ENCODE results near the gene SERPINB2.
"Not testable (repeated sequence)": the region's sequence is repeated elsewhere in the genome, so short reads cannot be mapped to it uniquely, and the experiment has no call there.

Gene SERPINB2

DNA sequence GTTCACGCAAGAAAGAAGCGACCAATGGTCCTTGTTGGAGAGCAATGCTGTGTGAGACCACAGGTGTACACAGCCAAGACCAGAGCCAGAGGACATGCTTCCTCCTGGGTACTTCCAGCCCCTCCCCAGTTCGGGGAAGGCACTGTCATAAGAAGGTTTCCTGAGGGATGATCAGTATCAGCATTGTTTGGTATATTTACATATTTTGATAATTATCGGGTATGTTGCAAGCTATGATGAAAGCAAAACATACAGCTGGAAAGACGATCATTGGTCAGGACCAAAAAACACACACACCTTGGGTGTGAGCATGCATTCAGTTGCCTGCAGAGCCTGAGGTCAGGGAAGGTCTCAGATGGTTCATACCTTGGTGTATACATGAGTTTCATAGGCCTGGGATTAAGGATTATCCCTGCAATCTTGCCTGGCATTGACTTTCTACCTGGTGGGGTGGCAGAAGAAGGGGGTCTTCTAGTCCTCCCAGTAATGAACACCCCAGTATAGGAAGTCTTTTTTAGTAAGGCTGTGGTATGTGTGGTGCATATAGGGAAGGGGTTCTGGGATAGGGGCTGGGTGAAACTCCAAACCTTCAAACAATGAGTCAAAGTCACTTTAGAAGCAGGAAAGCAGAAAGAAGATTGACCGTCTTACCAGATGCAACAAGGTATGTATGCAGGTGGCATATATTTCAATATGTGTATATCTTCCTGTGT lies 2.9 kb downstream of the SERPINB2 start:
- no peak for DNase-seq

DNA sequence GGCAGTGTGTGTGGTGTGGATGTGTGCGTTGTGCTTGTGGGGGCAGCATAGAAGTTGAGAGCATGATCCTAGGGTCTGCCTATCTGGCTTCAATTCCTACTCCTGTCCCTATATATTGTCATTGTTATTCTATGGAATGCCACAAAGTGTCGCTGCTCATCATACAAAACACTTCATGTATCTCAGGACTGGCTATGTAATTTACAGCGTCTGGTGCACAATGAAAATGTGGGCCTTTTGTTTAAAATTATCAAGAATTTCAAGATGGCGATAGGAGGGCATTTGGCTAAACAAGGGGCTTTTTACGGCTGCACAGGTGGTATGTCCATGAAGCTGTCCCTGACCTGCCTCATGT lies 3.4 kb downstream of the SERPINB2 start:
- peak; percentile 24 to 47 for DNase-seq

DNA sequence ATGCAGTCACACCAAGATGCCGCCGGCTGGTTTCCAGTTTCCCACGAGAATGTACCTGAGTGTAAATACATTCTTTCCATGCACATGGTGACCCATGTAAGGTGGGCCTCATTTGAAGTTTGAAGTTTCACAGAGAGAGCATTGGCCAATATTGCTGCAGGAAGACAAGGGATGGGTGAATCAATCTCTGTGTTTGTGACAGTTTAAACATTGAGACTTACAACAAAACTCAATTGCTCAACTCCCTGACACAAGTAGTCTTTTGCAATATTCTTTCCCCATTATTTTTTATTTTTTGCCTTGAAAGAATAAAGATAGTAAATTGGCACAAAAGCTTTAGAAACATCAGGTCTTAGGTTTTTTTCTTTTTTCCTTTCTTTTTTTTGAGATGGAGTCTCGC lies 5.1 kb downstream of the SERPINB2 start:
- no peak for DNase-seq

DNA sequence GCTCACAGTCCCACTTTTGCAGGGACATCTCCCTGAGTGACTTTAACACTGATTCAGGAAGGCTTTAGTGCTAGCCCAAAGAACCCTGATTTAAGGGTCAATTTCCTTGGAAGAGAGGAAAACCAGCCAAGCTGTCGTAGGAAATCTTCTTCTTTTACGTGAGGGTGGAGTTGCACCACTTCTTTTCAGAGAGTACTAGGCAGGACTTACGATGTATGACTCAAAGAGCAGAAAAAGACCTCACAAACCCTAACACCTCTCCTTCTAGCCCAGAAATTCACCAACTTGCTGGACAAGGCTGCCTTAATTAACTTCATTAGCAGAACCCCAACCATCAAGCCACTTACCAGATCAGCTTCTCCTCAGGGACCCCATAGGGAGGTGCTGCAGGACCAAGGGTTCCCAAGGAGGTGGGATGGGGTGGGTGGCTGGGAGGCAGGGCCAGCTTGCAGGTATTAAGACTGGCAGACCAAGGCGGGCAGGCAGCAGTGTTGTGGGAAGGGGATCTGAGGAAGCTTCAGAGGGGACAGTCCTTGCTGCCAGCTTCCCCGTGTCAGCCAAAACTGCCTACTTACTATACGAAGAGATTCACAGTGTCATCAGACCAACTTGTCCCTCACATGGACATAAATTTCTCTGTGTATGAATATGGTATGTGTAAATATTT lies 6.7 kb downstream of the SERPINB2 start:
- DNase-seq: no peak

DNA sequence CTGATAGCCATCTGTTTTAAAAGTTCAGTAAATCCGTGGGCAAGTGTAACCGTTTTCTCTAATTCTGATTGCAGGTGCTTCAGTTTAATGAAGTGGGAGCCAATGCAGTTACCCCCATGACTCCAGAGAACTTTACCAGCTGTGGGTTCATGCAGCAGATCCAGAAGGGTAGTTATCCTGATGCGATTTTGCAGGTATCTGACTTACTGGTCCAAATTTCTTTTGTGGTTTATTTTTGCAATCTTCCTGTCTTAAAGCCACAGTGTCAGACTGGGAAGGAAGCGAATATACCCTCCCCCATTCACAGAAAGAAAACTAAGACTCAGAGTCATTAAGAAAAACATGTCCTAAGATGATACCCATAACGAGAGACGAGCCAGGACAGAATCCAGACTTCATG lies 7.7 kb downstream of the SERPINB2 start:
- no peak for DNase-seq

DNA sequence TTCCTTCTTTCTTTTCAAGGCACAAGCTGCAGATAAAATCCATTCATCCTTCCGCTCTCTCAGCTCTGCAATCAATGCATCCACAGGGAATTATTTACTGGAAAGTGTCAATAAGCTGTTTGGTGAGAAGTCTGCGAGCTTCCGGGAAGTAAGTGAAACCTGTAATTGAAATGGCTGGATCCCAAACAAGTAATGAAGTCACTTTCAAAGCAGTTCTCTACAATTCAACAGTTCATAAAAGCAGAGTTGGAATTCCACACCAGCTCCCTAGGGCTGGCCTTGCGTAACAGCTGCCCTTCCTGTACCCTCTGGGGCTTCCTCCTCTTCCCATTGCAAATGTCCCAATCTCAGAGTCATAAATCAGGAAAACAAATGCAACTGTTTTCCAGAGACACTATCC lies 9.6 kb downstream of the SERPINB2 start:
- DNase-seq: no peak

DNA sequence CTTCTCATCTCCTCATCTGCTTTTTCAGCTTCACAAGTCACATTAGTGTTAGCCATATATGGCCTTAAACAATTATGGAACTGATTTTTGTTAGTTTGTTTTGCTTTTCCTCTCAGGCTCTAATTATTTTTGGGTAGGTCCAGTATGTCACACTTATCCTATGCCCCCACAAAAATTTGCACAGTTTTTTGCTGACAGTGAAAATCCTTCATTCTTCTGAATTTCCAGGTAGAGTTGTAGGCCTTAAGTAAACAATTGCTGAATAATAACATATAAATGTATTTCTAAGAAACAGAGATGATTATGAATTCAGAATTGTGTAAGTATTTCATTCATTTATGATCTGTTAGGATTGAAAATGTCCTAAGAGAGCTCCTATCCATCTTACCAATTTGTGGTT lies 11.7 kb downstream of the SERPINB2 start:
- no peak for DNase-seq

DNA sequence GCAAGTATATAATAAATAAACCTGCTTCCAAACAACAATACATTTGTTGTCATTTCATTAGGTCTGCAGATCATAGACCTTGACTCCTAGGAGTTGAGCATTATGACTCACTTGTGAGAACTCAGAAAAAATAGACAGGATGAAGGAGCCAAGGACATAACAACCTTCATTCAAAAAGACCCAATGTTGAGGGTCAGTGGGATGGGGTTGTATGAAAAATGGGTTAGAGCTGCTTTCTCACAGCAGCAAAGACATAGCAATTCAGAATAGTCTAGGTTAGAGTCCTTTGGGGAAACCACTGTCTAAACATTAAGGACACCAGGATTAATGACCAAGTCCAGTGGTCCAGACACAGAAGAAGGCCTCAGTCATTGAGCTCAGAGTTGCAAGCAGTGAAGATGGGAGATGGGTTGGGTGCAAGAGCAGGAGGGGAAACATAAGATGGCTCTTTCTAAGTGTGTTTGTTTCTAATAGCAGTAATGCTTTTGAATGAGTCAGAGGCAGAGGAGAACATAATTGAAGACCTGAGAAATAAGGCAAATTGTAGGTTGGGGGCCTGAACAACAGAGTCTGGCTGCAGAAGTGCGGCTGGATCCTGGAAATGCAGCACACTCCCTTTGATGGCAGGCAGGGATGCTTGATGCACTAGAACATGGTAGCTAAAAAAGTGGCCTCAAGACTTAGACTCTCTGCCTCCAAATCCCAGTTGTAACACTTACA lies 16.5 kb downstream of the SERPINB2 start:
- no peak for DNase-seq

DNA sequence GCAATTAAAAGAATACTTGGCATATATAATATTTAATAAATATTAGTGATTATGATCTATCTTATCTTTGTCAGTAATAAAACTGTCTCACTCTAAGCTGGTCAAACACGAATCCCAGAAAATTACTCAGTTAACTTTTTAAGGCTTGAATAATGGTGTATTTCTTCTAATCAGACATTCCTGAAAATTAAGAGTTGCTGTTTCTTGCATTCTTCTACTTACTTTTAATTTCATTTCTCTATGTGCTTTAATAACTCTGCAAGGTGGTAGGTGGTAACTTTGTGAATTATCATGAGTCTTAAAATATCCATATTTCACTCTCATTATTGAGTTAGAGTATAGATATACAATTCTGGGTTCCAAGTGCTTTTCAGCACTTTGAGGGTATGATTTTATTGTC lies 17.2 kb downstream of the SERPINB2 start:
- DNase-seq: no peak

DNA sequence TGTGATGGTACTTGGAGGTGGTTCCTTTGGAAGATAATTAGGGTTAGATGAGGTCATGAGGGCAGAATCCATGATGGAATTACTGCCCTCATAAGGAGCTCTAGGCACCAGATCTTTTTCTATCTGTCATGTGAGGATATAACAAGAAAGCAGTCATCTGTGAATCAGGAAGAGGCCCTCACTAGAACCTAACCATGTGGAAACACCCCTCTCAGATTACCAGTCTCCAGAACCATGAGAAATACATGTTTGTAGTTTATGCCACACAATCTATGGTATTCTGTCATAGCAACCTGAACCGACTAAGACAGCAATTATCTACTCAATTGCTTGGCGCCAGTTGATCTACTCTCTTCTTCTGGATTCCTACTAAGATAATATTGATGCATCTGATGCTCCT lies 17.9 kb downstream of the SERPINB2 start:
- DNase-seq: no peak

DNA sequence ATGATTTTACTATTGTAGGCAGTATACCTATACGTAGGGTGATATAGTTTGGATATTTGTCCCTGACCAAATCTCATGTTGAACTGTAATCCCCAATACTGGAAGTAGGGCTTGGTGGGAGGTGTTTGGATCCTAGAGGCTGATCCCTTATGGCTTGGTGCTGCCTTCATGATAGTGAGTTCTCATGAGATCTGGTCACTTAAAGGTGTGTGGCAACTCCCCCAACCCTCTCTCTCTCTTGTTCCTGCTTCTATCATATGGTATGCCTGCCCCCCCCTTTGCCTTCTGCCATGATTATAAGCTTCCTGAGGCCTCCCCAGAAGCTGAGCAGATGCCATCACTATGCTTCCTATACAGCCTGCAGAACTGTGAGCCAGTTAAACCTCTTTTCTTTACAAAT lies 18.6 kb downstream of the SERPINB2 start:
- DNase-seq: no peak

DNA sequence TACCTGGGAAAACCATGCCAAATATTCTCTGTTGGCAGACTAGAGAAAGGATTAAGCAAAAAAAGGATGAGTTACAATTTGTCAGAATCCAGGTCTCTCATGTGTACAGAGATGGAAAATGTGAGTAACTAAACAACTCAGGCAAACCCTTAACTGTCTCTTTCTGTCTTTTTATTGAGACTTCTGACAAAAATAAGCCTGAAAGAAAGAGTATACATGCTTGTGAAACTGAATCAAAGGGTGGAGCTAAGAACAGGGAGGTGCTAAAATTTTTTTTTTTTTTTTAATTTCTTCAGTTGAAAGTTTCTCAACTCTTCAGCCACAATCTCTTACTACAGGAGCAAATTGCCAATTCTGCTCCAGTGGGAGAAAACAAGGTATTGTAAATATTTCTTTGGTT lies 20.2 kb downstream of the SERPINB2 start, which contains the start of gene SERPINB10:
TSS of gene SERPINB10 (plus strand) at position 295 of the 400 bp plus-strand sequence. CDS start 7,553 bp downstream, outside the sequence.
- DNase-seq: no peak

DNA sequence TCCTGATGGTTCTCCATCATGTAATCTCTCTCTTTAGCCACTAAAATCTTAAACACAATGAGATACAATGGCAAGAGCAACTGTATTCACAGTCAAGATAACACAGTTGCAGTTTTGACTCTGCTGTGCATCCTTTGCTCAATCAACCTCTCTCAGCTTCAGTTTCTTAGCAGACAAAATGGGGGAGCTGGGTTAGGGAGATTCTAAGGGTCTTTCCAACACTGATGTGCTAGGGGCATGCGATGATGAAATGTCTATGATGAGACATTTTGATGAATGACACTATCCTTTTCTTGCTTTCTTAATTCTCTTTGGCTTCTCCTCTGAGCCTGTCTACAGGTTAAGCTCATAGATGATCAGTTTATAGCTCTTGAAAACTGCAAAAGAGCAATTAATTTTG lies 21.4 kb downstream of the SERPINB2 start:
- no peak for DNase-seq

DNA sequence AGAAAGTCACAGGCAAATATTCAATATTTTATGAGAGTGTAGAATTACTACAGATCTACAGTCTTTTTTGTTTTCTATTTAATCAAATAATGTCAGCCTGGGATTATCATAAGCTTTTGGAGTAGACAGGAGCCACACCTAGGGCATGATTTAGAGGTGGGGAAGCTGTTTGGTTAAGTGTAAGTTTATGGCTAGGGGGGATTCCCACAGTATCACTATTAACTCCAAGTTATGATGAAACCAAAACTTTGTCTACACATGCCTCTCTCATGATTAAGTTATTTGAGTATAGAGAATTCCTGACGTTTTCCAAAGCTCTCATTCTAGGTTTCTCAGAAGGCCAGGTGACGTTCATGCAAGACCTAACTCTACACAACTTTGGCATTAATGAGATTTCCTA lies 22.4 kb downstream of the SERPINB2 start:
- DNase-seq: no peak

DNA sequence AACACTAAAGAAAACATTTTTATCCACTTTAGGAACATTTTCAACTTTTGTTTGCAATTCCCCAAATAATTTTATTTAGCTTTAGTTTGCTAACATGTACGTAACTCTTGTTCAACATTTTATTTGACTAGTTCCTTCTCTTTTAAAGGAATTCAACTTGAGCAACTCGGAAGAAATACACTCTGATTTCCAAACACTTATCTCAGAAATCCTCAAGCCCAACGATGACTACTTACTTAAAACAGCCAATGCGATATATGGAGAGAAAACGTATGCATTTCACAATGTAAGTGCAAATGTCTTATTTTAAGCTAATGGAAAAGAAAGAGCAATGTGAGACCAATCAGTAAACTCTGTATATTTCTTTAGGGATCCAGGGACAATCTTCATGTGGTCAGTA lies 30.3 kb downstream of the SERPINB2 start:
- no peak for DNase-seq

DNA sequence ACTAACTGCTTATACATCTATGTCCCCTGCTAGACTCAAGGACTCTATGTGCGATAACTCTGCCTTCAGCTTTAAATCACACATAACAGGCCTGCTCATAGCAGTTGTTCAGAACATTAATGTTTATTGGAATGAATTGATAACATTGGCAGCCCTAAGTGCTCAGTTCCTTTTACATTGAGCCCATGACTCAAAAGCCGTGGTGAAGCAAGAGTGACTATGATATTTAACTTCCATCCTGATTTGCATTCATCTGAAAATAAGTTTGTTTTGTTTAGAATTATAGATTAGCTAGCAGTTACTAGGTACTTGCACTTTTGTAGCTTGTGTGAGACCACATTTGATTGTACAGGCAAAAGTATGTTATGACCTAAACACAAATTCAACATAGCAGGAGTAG lies 34.5 kb downstream of the SERPINB2 start:
- DNase-seq: no peak

DNA sequence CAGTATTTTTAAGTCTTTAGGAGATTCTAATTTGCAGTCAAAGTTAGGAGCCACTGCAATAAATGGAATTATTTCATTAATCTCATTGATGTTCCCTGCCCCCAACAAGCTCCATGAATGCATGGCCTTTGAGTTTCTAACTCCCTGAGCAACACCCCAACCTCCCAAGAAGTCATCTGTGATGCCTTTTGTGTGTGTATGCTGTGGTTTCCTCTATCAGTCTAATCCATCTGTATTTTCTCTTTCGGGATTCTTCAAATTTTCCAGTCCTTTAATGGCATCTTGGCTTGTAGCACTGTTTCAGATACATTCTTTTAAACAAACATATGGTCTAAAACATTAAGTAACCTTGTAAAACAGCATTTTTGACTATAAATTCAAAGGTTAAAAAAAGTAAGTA lies 37.0 kb downstream of the SERPINB2 start:
- DNase-seq: no peak

DNA sequence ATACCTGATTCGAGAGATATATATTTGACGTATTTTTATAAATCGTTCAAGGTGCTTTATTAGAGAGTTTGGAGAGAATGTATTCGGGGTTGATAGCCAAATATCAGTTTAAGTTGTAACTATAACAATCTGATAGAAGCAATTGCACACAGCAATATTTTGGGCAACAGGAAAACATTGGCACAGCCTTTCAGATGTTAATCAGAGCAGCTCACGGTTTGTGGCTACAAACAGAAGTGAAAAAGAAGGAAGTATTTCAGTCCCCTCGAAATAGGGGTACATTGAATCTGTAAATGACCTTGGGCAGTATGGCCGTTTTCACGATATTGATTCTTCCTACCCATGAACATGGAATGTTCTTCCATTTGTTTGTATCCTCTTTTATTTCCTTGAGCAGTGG lies 40.8 kb downstream of the SERPINB2 start:
- no peak for DNase-seq

DNA sequence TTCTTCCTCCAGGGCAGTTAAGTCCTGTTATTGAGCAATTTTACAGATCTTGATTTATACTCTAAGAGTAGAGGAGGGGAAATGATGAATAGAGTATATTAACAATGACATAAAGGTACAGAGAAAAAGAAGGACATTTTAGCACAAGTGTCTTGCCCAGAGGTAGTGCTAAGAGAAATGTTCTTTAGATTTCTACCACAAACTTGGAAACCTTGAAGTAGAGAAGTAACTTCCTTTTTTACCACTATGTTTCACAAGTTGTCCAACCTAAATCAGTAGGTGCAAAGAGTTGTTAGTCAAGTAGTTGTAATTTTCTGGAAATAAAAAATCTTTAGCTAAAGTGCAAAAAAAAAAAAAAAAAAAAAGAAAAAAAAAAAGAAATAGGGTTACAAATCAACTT lies 41.9 kb downstream of the SERPINB2 start:
- DNase-seq: not testable (repeated sequence)

DNA sequence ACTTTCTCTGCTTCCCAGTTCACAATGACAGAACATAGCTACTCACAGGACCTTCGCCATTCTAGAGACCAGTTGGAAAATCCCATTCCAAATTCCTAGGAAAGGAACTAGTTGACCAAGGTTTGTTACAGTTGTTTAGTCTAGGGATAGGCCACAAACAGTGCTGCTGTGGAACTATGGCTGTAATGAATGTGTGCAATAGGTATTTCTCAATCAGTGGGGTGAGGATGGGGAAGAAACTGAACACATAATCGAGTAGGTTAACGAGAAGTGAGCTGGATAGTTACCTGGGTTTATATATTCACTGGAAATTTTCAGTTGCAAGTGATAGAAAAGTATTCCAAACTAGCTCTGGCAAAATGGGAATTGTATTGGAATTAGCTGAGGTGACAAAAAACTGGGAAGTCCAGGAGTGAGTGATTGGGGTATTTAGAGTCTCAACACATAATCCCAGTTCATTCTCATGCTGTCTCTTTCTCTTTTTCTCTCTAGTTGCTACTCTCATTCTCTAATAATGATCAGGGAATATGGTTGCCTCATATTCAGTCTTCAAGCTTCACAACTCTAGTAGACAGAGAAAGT lies 43.4 kb downstream of the SERPINB2 start:
- DNase-seq: no peak

DNA sequence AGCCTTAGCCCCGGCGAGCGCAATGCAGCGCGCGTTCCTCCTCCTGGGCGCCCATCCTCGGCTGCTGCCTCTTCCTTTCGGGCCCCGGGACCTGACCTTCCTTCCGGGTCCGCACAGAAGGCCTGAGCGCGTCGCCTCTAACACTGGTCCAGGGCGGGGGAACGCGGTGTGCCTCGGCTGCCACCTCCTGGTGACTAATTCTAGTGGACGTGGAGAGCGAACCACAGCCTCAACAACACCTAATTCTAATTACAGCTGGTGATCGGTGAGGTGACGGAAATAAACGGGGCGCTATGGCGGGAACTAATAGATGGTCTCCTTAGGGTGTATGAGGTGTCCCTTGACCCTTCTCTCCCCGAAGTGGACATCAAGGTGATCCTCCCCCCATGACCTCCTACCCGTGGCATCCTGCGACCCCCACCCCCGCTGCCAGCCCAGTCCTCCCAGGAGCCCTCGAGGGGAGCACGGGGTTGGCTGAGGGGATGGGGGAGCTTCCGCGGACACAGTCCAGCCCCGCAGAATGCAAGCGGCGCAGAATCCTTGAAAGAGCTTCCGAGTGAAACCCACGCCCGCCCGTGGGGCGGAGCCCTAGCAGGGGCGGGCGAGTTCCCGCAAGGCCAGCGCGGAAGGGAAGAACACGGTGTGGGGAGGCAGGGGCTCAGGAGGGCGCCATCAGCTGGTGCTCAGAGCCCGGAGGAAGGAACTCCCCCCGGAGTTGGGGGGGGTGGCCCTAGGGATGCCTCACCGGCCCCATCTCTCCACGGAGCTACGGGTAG lies 48.8 kb downstream of the SERPINB2 start:
- DNase-seq: peak; percentile 85

DNA sequence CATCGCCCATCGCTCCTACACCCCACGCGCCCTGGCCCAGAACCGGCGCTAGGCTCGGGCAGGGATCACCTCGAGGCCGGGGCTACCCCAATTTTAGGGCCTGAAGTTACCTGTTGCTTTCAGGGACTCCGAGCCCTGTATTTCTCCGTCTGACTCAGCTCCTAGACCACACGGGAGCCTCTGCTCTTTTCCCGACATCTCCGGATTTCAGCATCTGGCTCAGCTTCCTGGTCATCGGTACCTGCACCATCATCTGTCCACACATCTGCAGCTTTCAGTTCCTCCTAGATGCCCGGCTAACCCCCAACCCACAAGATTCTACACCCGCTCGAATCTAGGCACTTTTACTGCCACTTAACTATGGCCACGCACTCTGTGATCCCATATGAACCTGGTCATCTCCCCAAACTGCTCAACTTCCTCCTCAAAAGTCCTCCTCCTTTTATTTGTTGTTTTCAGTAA lies 49.5 kb downstream of the SERPINB2 start:
- no peak for DNase-seq

DNA sequence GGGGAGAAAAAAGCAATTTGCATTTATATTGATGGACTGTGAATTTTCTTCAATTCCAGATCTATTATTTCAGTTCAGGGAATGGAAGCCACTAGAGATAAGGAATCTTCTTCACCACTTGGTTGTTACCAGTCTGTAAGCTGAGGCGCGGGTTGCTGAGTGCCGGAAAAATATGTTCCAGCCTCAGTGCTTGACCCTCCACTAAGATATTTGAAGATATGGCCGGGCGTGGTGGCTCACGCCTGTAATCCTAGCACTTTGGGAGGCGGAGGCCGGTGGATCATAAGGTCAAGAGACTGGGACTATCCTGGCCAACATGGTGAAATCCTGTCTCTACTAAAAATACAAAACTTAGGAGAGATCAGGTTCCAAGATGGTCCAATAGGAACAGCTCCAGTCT lies 52.5 kb downstream of the SERPINB2 start:
- no peak for DNase-seq
